Activated CD4-positive, alpha-beta T cell treated with anti-CD3 and anti-CD28 coated beads, Interleukin-10, Interleukin-2, amounts not matched to agents 100 ng/mL and 50 ng/mL, durations not matched to agents 16 hours and 8 hours (primary cell): ENCODE measurements around the gene APBA2.

Source experiments
- DNase-seq: peaks from one replicate; pipeline ENCODE4 v3.0.0-alpha.2; 2020

Gene APBA2

DNA sequence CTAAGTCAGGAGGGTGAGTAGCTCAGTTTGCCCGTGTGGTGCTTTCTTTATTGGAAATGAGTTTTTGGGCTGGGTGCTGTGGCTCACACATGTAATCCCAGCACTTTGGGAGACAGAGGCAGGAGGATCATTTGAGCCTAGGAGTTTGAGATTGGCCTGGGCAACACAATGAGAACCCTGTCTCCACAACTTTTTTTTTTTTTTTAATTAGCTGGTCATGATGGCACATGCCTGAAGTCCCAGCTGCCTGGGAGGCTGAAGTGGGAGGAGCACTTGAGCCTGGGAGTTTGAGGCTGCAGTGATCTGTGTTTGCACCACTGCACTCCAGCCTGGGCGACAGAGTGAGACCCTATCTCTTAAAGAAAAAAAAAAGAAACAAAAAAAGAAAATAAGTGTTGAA lies 208.9 kb downstream of the APBA2 start:
- DNase-seq = no peak

DNA sequence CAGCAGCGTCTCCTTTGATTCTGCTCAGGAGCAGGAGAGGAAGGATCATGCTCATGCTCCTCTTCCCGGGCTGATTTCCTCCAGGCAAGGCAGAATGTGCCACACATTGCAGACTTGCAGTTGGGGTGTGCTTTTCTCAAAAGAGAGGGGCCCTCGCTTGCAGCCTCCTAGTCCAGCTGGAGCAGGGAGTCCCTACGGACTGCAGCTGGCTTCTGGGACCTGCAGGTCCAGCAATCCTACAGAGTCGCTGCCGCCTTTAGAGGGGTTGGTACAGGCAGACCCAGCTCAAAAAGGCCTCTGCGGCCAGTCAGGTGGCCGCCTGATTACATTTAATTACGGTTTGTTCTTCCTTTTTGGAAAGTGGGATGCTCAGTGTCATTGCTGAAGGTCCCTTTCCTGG lies 210.0 kb downstream of the APBA2 start:
- DNase-seq = no peak

DNA sequence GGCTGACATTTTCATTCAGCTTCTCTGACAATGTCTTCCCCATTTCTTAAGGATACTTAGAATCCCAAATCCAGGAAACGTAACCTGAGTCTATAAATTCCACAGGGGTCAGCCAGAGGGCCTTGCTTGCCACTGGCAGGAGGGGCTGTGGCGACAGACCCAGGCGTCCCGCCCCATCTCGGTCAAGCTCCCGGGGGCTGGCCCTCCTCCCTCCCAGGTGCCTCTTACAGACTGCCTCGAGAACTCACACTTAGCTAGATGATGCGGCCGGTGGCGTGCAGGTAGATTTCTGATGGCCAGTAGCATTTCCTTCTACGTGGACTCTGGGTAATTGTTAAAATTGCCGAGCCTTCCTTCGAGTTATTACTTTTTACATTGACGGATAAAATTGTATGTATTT lies 211.4 kb downstream of the APBA2 start:
- no peak for DNase-seq

DNA sequence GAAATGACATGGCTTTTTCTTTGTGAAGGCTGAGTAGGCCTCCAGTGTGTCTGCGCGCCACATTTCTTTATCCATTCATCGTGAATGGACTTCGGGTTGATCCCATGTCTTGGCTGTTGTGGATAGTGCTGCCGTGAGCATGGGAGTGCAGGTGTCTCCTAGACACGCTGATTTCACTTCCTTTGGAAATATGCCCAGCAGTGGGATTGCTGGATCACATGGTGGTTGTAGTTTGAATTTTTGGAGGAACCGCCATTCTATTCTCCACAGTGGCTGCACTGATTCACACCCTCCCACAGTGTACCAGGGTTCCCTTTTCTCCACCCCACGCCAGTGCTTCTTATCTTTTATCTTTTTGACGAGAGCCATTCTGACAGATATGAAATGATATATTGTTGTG lies 212.2 kb downstream of the APBA2 start:
- DNase-seq = no peak

DNA sequence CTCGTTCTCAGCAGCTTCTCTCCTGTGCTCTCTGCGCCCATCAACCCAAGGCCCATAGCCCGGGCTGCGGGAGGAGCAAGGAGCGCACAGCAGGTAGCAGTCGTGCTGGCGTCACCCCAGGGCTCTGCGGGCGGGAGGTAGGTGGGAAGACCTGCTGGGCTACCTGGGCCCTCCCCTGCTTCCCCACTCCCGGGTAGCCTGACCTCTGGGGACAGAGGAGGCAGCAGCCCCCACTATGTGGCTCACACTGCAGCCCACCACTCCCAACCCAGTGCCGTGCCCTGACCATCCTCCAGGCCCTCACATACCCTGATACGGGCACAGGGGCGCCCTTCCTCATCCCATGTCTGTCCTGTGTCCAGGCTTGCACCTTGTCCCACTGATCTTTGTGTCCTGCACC lies 212.9 kb downstream of the APBA2 start:
- no peak for DNase-seq

DNA sequence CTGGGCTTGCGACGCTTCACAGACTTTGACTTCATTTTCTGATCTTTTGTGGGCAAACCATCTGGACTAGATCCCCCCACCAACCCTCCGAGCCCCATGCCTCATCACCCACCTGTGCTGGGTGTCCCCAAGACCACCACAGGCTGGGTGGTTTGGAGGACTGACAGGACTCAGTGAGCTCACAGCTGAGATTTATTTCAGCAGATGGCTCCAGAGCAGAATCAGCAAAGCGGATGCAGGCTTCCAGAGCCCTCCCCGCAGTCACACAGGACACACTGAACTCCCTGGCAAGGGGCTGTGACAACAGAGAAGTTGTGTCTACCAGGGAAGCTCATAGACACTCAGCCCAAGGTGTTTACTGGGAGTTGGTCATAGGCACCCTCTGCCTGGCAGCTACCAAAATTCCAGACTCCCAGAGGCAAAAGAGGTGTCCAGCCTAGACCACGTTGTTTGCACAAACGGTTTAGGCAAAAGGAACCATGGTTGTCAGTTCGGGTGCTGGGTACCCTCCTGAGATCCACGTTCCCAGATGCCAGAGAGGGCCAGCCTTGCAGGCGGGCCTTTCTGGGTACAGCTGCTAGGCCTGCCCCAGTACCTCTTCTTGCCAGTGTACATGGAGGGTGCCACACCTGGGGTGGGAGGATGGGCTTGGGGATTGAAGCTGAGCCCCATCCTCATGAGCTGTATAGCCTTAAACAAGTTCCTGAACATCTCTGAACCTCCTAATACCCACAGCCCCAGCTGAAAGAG lies 213.5 kb downstream of the APBA2 start:
- DNase-seq = no peak

DNA sequence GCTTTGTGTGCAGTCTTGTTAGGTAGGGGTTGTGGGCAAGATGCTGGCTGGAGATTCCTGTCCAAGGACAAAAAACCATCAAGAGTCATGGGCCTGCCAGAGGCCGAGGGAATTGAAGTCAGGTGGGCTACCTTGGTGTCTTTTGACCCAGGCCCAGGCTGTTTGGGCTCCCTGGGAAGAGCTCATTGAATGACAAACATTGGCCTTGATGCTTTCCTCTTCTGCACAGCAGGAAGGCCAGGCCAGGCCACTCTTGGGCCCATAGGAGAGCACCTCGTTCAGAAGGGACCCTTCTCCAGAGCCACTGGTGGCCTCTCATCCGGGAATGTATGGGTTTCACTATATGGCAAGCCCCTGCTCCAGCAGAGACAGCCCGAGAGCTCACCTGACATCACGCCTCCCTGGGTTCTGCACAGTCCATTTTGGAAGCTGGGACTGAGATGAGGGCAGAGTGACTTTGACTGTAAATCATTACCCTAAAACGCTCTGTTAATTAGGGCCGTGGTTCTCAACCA lies 214.8 kb downstream of the APBA2 start:
- DNase-seq = no peak

DNA sequence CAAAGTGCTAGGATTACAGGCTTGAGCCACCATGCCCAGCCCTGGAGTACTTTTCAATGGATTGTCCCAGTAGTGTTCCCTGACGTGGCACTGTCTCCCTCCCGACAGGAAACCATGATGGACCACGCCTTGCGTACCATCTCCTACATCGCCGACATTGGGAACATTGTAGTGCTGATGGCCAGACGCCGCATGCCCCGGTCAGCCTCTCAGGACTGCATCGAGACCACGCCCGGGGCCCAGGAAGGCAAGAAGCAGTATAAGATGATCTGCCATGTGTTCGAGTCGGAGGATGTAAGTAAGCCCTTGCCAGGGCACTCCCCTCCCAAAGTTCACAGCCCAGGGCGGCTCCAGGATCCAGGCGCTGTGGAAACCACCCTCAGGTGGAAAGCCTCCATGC lies 215.7 kb downstream of the APBA2 start:
- DNase-seq = no peak

DNA sequence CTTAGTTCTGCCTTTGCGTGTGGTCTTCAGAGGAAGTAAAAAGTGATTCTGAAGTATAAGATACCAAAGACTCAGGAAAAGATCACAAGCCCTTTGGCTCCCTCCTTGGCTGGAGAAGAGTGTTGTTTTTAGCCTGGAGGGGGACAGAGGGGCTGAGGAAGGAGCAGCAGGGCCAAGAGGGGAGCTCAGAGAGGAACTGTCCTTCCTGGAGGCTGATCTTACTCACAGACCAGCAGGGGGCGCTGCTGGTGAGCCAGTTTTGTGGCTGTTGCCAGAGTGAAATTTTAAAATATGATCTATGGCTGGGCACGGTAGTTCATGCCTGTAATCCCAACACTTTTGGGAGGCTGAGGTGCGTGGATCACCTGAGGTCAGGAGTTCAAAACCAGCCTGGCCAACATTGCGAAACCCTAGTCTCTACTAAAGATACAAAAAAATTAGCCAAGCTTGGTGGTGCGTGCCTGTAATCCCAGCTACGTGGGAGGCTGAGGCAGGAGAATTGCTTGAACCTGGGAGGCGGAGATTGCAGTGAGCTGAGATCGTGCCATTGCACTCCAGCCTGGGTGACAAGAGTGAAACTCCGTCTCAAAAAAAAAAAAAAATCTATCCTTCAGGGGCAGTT lies 216.5 kb downstream of the APBA2 start:
- peak; percentile 74 for DNase-seq

DNA sequence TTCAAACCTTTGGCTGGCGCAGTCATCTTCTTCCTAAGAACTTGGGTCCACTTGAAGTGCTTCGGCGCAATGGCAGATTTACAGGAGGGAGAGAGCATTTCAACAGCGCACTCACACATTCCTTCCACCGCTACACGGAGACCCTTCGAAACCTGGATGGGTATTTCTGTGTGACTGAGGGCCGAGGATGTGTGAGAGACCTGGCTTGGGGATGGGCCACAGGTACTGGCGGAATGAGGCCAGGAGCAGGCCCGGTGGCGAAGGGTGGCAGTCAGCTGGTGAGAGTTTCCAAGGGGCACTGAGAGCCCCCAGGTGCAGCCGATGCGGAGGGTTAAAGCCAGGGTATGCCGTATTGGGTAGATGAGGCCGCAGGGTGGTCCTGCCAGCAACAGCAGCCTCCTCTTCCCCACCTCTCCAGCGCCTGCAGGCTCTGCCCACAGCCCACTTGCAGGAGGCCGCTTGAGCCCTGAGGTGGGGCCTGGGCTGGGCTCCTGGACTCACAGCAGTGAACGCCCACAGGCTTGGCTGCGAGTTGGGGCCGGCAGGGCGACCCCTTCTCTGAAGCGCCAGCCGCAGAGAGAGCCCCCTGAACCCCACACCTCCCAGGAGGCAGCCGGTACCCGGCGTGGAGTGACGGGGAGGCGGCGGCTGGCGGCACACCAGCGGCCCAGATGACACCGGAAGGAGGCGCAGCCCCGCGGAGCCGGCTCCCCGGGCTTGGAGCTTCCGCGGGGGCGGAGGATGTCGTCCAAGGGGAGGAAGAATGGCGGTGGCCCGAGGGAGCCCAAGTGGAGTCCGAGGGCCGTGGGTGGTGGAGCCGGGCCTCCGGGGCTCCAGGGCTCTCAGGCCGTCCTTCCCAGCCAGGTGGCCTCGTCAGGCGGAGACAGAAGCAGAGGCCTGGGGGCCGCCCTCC lies 217.4 kb downstream of the APBA2 start:
- no peak for DNase-seq

DNA sequence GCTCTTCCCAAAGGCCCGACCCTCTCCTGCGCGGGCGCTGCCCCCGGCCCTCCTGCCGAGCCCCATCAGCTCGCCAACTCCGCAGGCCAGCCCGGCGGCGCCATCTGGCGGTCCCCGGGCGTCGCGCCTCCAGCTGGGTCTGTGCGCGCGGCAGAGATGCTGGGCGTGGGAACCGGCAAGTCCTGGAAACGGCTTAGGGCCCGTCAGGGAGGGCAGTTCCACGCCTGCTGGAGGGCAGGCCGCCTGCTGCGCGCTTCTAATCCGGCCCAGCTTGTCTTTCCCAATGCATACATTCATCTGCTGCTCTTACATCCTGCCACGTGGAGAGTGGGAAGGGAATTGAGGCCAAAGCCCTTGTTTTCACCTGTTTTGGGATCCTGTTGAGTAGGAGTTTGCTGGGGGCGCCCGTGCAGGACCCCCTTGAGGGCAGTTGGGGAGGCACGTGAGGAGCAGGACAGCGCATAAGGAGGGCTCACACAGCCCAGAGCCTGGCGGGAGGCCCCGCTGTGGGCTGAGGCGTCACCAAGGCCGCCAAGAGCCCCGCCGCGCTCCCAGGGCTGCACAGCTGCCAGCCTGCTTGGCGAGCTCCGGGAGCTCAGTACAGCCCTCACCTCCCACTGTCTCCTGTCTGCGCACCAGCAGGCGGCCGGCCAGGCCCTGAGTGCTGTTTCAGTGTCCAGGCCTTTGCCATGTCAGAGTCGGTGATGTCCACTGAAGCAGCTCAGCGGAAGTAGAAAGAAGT lies 218.2 kb downstream of the APBA2 start:
- peak; percentile 72 for DNase-seq

DNA sequence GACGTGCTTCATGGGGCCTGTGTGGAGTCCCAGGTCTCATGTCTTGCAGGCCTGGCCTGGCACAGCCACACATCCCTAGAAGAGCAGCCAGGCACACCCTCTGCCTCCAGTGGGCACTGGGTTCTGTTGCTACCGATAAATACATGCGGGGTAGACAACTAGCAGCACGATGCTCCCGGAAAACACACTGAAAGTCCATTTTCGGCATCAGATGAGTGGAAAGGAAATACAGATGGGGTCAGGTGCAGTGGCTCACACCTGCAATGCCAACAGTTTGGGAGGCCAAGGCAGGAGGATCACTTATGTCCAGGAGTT lies 218.7 kb downstream of the APBA2 start:
- no peak for DNase-seq

DNA sequence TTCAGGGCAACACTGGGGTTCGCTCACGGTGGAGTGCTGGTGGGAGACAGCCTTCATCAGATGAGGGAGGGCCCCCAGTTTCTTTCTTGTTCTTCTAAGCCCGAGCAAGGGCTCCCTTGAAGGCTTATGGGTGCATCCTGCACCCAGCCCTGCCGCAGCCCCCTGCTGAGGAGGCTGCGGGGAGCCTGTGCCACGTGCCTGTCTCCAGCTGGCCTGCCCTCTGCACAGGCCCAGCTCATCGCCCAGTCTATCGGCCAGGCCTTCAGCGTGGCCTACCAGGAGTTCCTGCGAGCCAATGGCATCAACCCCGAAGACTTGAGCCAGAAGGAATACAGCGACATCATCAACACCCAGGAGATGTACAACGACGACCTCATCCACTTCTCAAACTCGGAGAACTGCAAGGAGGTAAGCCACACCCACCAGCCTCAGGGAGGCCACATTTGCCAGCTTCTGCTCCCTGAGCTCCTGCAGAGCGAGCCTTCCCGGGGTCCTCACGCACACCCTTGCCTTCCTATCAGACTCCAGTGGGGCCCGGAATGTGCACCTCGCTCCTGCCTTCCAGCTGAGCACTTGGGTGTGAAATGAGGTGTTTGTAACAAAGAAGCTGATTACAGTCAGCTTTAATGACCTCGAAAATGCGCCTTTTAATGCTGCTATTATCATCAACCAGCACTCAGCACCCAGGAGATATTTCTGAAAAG lies 219.5 kb downstream of the APBA2 start:
- no peak for DNase-seq

DNA sequence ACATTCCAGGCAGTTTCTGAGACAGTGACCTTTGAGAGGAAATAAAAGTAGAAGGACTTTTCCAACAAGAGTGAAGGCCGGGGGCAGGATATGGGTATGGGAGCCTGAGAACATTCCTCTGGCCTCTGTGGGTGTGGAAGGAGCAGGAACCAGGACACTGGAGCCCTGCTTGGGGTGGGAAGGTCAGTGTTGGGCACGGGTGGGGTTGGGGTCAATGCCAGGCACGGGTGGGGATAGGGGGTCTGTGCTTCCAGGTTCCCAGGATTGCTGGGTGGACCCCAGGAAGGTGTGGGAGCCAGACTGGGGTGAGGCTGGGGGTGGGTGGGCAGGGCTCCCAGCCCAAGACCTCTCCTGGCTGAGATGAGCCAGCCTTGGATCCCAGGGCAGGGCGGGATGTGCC lies 220.3 kb downstream of the APBA2 start:
- no peak for DNase-seq

DNA sequence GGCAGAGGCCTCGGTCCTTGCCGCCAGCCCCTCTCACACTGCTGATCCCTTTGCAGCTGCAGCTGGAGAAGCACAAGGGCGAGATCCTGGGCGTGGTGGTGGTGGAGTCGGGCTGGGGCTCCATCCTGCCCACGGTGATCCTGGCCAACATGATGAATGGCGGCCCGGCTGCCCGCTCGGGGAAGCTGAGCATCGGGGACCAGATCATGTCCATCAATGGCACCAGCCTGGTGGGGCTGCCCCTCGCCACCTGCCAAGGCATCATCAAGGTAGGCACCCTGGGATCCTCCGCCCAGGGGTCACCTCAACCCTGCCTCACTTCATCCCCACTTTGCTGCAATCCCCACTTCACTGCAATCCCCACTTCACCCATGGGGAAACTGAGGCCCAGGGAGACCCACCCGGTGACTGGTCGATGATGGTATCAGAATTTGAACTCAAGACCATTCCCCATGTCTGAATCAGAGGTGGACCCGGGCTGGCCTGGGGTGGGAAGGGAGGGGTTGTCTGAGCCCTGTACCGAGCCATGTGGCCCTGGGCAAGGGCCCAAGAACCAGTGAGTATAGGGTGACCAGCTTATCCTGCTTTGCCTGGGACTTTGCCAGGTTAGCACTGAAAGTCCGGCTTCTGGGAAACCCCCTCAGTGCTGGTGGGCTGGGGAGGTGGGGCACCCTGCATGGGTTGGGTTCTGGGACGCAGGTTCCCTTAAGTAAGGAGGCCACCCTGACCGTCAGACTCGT lies 220.9 kb downstream of the APBA2 start:
- no peak for DNase-seq

DNA sequence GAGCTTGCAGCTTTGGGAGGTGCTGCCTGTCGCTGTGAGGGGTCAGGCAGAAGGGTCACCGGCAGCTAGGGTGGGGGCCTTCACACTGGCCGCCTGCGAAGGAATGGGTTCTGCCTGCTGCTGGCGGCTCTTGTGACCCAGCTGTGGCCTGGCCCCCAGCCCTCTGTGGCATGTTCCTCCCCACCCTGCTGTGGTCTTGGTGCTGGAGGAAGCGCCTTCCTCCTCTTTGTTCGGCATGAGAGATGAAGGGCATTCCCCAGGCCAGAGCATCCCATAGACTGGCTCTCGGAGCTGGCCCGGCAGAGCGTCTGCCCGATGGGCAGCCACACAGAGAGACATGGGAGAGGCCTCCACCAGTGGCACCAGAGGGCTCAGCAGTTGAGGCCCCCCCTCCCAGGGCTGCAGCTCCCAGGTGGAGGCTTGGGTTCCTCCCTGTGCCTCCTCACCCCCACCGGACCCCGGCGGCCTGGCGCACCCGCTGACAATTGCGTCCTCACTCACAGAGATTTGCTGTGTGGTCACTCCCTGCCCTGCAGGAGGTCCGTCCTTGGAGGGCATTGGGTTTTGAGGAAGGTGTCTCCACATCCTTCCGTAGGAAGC lies 221.6 kb downstream of the APBA2 start:
- DNase-seq = no peak

DNA sequence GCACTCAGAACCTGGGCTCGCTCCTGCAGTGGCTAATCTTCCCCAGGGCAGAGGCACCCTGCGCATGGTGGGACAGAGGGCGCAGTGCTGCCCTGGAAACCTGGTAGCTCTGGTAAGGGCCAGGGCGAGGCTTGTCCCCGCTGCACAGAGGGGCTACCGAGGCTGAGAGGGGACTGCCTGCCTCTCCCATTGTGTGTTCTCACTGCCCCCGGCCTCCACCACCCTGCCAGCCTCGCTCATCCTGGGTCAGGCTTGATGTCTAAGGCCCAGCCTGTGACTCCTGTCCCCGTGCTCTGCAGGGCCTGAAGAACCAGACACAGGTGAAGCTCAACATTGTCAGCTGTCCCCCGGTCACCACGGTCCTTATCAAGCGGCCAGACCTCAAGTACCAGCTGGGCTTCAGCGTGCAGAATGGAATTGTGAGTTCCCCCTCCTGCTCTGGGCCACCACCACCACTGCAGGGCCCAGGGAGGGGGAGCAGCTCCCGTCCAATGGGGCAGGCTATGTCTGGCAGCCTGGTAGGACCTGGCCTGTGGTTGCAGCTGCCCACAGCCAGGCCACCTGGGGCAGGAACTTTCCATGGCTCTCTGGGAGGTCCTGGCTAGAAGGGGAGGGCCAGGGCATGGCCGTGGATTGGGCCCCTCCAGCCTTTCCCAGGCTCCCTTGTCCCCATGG lies 222.3 kb downstream of the APBA2 start:
- DNase-seq = no peak

DNA sequence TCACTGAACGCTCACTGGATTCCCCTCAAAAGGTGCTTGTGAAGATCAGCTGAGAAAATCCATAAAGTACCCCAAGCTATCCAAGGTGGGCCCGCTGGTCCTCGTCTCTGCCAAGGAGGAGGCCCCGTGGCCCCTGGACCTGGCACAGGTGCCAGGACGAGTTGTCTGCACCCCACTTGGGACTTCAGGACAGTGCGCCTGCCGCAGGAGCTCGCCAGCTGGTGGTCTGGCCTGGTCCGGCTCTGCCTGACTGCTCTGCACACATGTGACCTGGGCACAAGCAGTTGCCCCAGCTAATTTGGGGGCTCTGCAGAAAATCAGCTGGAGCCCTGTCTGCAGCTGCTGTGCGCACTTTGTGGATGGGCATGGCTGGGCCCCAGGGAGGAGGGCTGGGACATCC lies 224.0 kb downstream of the APBA2 start:
- no peak for DNase-seq

DNA sequence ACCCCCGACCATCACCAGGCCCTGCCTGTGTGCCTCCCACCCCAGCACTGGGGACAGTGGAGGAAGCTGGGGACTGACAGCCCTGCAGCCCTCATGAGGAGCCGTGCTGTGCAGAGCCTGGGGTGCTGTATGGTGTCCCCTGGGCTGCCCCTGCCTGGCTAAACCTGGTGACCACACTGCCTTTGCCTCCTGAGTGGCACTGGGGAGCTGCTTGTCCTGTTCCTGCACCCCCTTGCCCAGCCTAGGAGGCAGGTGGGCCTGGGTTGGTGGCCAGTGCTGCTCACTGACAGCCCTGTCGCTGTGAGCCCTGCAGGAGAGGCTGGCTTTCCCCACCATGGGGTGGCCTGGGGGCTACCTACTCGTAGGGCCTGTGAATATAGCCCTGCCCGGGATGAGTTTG lies 224.4 kb downstream of the APBA2 start:
- DNase-seq = no peak

DNA sequence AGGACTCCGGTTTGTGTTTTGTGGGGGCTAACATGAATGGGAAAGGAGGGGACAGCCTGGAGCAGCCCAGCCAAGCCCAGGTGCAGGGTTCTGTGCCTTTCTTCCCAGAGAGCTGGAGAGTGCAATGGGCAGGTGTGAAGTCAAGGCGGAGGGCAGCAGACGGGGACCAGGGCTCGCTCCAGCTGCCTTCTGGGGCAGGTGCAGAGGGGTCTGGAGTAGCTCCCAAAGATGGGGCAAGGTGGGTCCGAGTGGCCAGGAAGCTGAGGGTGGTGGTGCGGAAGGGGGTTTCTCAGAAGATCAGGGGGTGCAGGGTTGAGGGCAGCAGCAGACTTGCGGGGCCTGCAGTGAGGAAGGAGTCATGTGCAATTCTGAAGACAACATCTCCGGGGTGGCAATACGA lies 225.0 kb downstream of the APBA2 start:
- DNase-seq = no peak
